ENCODE results near the gene CA12.
A peak's percentile ranks its signal among the peaks of the same experiment; 100 is the strongest.

The CA12 gene

GRCh38 chr15:63374686-63375520 is 6.7 kb downstream of the CA12 start:
- no peak for DNase-seq

GRCh38 chr15:63373866-63374548 is 7.6 kb downstream of the CA12 start:
- no peak for DNase-seq

- DNase-seq = no peak
These were observed 8.3 kb downstream of the CA12 start for GRCh38 chr15:63373330-63373729.

GRCh38 chr15:63372753-63373152 is 8.9 kb downstream of the CA12 start:
- DNase-seq = no peak

GRCh38 chr15:63372018-63372705 is 9.5 kb downstream of the CA12 start:
- peak; percentile 82 for DNase-seq

DNA sequence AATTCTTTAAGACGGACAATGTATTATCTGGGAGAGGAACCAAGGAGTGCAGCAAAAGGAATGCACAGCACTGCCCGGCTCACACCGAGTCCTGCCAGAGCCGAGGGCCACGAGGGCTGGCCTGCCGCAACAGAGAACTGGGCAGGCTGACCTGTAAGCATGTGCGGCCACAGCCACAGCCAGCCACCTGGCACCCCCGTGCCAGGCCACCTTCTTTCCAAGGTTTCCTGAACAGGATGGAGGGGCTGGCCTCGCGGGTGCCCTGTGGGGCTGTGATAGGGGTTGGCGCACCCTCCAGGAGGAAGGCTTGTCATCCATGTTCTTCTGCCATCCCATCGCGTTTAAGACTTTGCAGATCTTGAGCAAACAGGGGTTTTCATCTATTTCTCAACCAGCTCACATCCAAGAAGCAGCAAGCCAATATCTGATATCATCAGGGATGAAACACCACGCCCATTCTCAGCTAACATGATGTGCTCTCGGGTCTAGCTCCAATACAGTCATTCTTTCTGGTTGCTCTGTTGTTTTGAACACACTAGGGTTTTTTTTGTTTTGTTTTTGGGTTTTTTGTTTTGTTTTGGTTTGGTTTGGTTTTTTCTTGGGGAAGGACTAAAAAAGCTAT is 10.2 kb downstream of the CA12 start:
- DNase-seq = no peak

GRCh38 chr15:63370764-63371163 is 10.9 kb downstream of the CA12 start:
- DNase-seq = no peak

DNA sequence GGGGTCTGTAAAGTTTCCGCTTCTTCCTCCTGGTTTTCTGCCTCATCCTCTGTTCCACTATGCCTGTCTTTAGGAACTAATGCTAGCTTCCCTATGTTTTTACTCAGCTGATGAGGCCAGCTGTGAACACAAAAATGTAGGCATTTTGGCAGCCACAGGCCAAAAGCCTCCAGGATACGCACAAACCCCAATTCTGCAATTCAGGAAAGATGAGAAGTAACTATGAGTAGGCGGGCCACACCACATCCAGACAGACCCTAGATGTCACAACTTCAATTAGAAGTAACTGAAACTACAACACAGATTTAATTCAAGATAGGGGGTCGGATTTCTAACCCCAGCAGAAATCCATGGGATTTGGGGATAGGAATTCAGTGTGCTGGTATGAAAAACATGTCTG is 11.9 kb downstream of the CA12 start:
- DNase-seq = no peak

DNA sequence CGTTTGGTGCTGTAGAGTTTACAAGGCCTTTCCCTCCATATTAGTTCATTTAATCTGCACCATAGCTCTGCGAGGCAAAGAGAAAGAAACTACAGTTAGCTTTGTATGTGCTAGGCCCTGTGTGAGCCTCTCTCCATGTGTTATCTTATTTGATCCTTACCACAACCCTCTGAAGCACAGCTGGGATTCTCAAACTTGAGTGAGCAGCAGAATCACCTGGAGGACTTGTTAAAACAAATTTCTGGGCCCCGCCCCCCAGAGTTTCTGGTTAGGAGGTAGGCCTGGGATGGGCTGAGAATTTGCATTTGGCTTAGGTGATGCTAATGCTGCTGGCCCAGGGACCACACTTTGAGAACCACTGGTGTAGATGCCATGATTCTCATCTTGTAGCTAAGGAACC is 12.3 kb downstream of the CA12 start:
- DNase-seq = no peak

GRCh38 chr15:63368503-63368902 is 13.1 kb downstream of the CA12 start:
- DNase-seq = no peak

- no peak for DNase-seq
These were observed 13.7 kb downstream of the CA12 start for GRCh38 chr15:63367900-63368299.

DNA sequence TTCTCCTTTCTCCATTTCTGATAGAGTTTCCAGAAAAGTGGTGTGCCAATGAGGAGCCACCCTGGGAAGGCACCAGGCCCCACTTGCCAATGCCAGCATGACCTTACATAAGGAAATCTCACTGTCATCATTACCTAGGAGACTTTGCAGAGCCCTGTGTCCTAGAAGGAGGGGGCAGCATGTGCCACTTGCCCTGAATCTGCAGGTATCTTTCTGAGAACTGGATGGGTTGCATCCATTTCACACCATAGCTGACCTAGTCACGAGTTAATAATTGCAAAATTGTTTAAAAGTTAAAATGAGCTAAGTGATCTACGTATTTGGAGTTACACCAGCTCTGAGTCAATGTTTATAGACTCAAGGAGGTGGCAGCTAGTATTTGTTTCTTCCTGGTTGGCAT is 14.3 kb downstream of the CA12 start:
- no peak for DNase-seq

GRCh38 chr15:63366451-63366850 is 15.2 kb downstream of the CA12 start:
- no peak for DNase-seq

- no peak for DNase-seq
These were observed 16.4 kb downstream of the CA12 start for GRCh38 chr15:63365273-63365680.

- DNase-seq = no peak
These were observed 17.0 kb downstream of the CA12 start for GRCh38 chr15:63364399-63365272.

DNA sequence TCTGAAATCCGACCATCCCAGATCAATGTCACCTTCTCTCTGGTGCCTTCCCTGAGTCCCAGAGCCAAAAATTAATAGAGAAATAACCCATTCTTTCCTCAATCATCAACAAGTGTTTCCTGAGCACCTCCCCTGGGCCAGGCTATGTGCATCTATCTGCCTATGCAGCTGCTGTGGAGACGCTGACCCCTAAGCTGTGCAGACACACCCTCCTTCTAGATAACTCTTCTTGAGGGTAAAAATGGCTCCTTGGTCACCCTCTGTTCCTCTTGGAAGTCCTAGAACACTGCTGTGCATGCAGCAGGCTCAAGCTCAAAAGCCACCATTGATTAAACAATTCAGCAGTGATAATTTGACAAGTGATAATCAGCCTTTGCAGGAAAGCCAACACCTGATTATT is 18.4 kb downstream of the CA12 start:
- no peak for DNase-seq

DNA sequence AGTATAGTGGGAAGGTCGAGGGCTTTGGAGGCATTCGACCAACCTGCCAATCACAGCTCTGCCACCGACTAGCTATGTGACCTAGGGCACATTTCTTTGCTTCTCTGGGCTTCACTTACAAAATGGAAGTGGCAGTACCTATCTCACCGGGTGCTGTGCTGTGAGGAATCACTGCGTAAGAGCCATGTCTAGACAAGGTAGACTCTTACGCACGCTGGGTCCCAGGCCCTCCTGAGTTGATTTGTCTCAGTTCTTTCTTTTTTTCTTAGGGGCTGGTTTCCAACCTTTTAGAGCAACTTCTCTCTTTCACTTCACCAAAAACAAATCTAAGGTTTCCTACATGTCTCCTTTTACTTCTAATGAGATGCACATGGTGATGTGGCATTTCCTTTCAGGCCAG is 18.8 kb downstream of the CA12 start:
- DNase-seq = no peak

DNA sequence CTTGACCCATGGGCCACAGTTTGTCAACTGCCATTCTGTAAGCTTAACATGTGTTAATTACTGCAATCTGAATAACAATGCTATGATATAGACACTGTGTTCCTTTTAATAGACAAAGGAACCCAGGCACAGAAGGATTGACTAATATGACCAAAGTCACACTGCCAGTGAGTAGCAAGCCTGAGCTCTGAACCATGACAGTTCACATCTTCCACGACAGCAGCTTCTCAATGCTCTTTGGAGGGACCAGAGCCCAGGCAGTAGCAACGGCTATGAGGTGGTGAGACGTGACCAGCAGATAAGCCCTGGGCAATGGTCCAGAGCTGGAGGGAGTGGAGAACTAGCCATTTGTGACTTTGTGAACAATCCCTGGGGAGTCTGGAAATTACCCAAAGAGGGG is 19.4 kb downstream of the CA12 start:
- no peak for DNase-seq

- no peak for DNase-seq
These were observed 21.5 kb downstream of the CA12 start for GRCh38 chr15:63360170-63360569.

DNA sequence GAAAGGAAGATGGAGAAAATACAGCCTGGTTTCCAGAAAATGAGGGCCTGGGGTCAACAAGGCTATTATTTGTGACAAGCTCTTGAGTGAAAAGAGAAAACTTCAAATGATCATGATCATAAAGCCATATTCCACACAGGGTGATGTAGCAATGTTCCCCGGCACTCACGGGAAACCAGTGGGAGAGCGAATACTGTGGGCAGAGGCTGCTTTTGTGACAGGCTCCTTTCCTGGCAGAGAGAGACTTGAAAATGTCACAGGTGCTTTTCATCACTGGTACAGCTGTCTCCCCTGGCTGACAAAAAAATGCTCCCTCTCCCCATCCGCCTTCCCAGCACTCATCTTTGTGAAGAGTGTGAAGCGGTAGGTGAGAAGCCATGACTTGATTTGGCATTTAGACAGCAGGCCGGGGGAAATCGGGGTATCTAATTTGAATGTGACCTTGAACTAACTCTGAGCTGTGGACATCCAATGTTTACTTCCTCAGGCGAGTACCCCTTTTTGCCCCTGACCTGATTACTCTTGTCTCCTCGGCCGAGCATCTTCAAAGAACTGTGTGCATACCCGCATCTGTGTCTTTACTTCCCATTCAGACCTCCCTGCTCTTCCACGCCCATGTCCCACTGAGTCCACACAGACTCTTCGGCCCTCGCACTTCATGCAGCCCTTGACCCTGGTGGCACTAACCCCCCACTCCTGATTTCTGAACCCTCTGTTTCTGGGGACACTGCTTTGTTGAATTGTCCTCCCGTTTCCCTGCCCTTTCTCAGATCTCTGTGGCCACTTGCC is 23.2 kb downstream of the CA12 start:
- no peak for DNase-seq

DNA sequence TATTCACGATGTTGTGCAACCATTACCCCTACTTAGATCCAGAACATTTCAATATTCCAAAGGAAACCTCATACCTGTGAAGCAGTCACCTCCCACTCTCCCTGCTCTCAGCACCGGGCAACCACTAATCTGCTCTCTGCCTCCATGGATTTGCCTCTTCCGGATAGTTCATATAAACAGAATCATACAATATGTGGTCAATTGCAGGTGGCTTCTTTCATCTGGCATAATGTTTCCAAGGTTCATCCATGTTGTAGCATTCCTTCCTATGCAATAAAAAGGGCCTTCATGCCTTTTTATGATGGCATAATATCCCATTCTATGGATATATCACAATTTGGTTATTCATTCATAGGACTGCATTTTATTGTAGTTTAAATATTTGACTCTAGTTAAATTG is 23.9 kb downstream of the CA12 start:
- no peak for DNase-seq

DNA sequence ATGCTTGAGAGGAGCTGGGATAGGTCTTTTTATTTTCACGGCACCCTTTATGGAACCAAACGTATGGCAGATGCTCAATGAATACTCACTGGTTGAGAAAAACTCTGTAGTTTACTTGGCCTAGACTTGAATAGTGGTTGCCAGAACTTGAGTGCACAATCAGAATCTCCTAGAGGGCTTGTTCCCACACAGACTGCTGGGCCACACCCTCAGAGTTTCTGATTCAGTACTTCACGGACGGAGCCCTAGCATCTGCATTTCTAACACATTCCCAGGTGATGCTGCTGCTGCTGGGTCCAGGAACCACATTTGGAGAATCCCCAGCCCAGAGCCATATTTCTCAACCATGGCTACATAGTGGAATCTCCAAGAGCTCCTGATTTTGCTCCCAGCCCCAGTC is 24.6 kb downstream of the CA12 start:
- no peak for DNase-seq

Data from GOT3 (cell line).